GM12801 (cell line): ENCODE results near the gene CCDC40.

Experiments used
- TF ChIP-seq, protein P1 (sequence below): IDR thresholded peaks from one replicate; pipeline ENCODE4 v1.5.1; 2011; ENCODE audit warnings: control low read depth; ENCODE audit not compliant: insufficient read length; ENCODE audit errors: extremely low read depth

Gene CCDC40

GRCh38 chr17:80132906-80133625, 96.6 kb downstream of the CCDC40 start:
- TF ChIP-seq, protein P1, sequence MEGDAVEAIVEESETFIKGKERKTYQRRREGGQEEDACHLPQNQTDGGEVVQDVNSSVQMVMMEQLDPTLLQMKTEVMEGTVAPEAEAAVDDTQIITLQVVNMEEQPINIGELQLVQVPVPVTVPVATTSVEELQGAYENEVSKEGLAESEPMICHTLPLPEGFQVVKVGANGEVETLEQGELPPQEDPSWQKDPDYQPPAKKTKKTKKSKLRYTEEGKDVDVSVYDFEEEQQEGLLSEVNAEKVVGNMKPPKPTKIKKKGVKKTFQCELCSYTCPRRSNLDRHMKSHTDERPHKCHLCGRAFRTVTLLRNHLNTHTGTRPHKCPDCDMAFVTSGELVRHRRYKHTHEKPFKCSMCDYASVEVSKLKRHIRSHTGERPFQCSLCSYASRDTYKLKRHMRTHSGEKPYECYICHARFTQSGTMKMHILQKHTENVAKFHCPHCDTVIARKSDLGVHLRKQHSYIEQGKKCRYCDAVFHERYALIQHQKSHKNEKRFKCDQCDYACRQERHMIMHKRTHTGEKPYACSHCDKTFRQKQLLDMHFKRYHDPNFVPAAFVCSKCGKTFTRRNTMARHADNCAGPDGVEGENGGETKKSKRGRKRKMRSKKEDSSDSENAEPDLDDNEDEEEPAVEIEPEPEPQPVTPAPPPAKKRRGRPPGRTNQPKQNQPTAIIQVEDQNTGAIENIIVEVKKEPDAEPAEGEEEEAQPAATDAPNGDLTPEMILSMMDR = no peak

GRCh38 chr17:80133626-80133970, 97.2 kb downstream of the CCDC40 start:
- TF ChIP-seq, protein P1 = no peak

GRCh38 chr17:80137131-80137530, 100.7 kb downstream of the CCDC40 start:
- TF ChIP-seq, protein P1 = no peak

DNA sequence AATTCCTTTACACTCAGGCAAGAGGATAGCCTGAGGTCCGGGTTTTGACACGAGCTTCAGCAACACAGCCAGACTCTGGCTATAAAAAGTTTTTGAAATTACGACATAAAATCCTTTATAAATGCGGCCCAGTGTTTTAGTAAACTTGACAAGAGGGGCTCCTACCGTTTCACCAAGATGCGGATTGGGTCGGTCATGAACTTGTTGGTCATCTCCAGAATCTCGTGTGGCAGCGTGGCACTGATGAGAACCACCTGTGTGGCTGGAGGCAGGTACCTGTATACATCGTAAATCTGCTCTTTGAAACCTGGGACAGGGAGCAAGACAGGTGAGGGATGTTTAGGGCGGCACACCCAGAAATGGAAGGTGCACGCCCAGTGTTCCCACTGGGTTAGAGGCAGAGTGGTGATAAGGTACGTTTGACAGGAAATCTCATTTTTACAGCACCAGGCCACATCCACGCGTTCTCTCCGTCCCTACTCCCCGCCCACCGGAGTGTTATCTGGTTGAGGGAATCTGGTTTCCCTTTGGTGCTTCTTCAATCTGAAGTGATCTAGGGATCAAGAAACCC, 102.5 kb downstream of the CCDC40 start:
- TF ChIP-seq, protein P1 = no peak

GRCh38 chr17:80141463-80142165, 105.2 kb downstream of the CCDC40 start:
- TF ChIP-seq, protein P1 = no peak

- TF ChIP-seq, protein P1 = no peak
Observed at GRCh38 chr17:80142929-80143328, 106.5 kb downstream of the CCDC40 start.
